ENCODE results near the gene SMIM7.

GRCh38 chr19:16603090-16603489, 56.9 kb downstream of the SMIM7 start:
- no peak for TF ChIP-seq CTCF (IDR thresholded peaks at IDR 0.05)
- TF ChIP-seq POLR2A (IDR thresholded peaks at IDR 0.05) = no peak
- TF ChIP-seq POLR2AphosphoS5 (IDR thresholded peaks at IDR 0.05; ENCODE audit: insufficient read depth in 1 of 2, low read depth in 1 of 2) = no peak

Data from vagina (tissue), 2 donors.